Measurements from ENCODE around the gene NFKBIE. TPM values are rescaled to one million over a fixed set of nuclear protein-coding genes. Genes with fewer than 3 reads are reported as not detected.

Gene NFKBIE
- total RNA-seq, 1 donor from 2014 or later, result 17.2 TPM

GRCh38 chr6:44269921-44270525 lies 4.7 kb upstream of the NFKBIE start, which contains the start of gene TMEM151B:
TSS of gene TMEM151B (plus strand) at chr6:44270450. CDS start at chr6:44270743, 293 bp downstream.
- peak within 1 kb of the TSS; percentile 35 to 51 for H3K4me3 ChIP-seq
- intact Hi-C loops (cut with DNase I), result no loop called here

GRCh38 chr6:44269178-44269920 lies 4.0 kb upstream of the NFKBIE start:
- peaks cover 8% of the 10 kb centered on the region for H3K27me3 ChIP-seq
- DNase-seq (ENCODE audit: extremely low spot score in 2 of 2), result no peak
- no peaks in the 10 kb centered on the region for H3K36me3 ChIP-seq
- H3K27ac ChIP-seq, result no peak overlapping the region
- no peak for TF ChIP-seq CTCF (IDR thresholded peaks at IDR 0.05)
- TF ChIP-seq POLR2A (IDR thresholded peaks at IDR 0.05), result no peak
- no peak for TF ChIP-seq POLR2AphosphoS5 (IDR thresholded peaks at IDR 0.05; ENCODE audit: insufficient read depth in 1 of 2, low read depth in 1 of 2)
- H3K9me3 ChIP-seq, result no peaks in the 10 kb centered on the region
- intact Hi-C loops (cut with DNase I), result no loop called here
- no peak overlapping the region for H3K4me3 ChIP-seq
- peaks cover 8% of the 10 kb centered on the region for H3K4me1 ChIP-seq

More at GRCh38 chr6:44269921-44270525, 4.7 kb upstream of the NFKBIE start, which contains the start of gene TMEM151B:
- H3K27me3 ChIP-seq, result peaks cover 8% of the 10 kb centered on the region
- DNase-seq (ENCODE audit: extremely low spot score in 2 of 2), result no peak
- H3K4me1 ChIP-seq, result peaks cover 1% of the 10 kb centered on the region
- H3K9me3 ChIP-seq, result no peaks in the 10 kb centered on the region
- TF ChIP-seq POLR2A (IDR thresholded peaks at IDR 0.05), result no peak
- no peak for TF ChIP-seq POLR2AphosphoS5 (IDR thresholded peaks at IDR 0.05; ENCODE audit: insufficient read depth in 1 of 2, low read depth in 1 of 2)
- no peak for TF ChIP-seq CTCF (IDR thresholded peaks at IDR 0.05)
- no peak within 1 kb of the TSS for H3K27ac ChIP-seq
- no peaks in the 10 kb centered on the region for H3K36me3 ChIP-seq

- TF ChIP-seq POLR2AphosphoS5 (IDR thresholded peaks at IDR 0.05; ENCODE audit: insufficient read depth in 1 of 2, low read depth in 1 of 2) (no peak), CTCF (IDR thresholded peaks at IDR 0.05) (peak in 2 of 3 experiments; percentile 53 to 68), POLR2A (IDR thresholded peaks at IDR 0.05) (no peak)
- Histone ChIP-seq H3K4me3 (no peak overlapping the region), H3K36me3 (no peaks in the 10 kb centered on the region), H3K27me3 (peaks cover 6% of the 10 kb centered on the region), H3K9me3 (no peaks in the 10 kb centered on the region), H3K27ac (no peak overlapping the region), H3K4me1 (peaks cover 20% of the 10 kb centered on the region)
- intact Hi-C loops (cut with DNase I), result no loop called here
- no peak for DNase-seq (ENCODE audit: extremely low spot score in 2 of 2)
Measured at GRCh38 chr6:44268095-44268628, 2.8 kb upstream of the NFKBIE start.

- no peak overlapping the region for H3K27ac ChIP-seq
- H3K4me3 ChIP-seq, result no peak overlapping the region
- peaks cover 4% of the 10 kb centered on the region for H3K27me3 ChIP-seq
- peaks cover 29% of the 10 kb centered on the region for H3K4me1 ChIP-seq
- TF ChIP-seq CTCF (IDR thresholded peaks at IDR 0.05), result no peak
- no peak for TF ChIP-seq POLR2AphosphoS5 (IDR thresholded peaks at IDR 0.05; ENCODE audit: insufficient read depth in 1 of 2, low read depth in 1 of 2)
- no peak for TF ChIP-seq POLR2A (IDR thresholded peaks at IDR 0.05)
- no peaks in the 10 kb centered on the region for H3K9me3 ChIP-seq
- no peaks in the 10 kb centered on the region for H3K36me3 ChIP-seq
- DNase-seq (ENCODE audit: extremely low spot score in 2 of 2), result no peak
- intact Hi-C loops (cut with DNase I), result no loop called here
Measured at GRCh38 chr6:44267252-44267651, 1.9 kb upstream of the NFKBIE start.
